Measurements from ENCODE around the gene ZNF878. TPM values are rescaled to one million over a fixed set of nuclear protein-coding genes. Genes with fewer than 3 reads are reported as not detected.

ZNF878 gene
- total RNA-seq, 1 donor from 2014 or later, result not detected

- Mint-ChIP-seq H3K27ac (ENCODE audit: unreplicated experiment) (no peak overlapping the region), H3K27me3 (ENCODE audit: unreplicated experiment) (peaks cover 2% of the 10 kb centered on the region), H3K36me3 (ENCODE audit: low read depth, unreplicated experiment) (peaks cover 5% of the 10 kb centered on the region), H3K9me3 (ENCODE audit: unreplicated experiment) (peaks cover 45% of the 10 kb centered on the region), H3K4me1 (ENCODE audit: unreplicated experiment) (no peaks in the 10 kb centered on the region), H3K4me3 (ENCODE audit: unreplicated experiment) (no peak overlapping the region)
- TF ChIP-seq CTCF (IDR thresholded peaks at IDR 0.05; ENCODE audit: unreplicated experiment), result no peak
- no peak for DNase-seq (ENCODE audit: low spot score)
Observed at GRCh38 chr19:12047868-12048267, 4.9 kb downstream of the ZNF878 start.

GRCh38 chr19:12043752-12044422 is 8.9 kb downstream of the ZNF878 start:
- no peaks in the 10 kb centered on the region for H3K4me1 Mint-ChIP-seq (ENCODE audit: unreplicated experiment)
- no peak for DNase-seq (ENCODE audit: low spot score)
- no peak for TF ChIP-seq CTCF (IDR thresholded peaks at IDR 0.05; ENCODE audit: unreplicated experiment)
- no peak overlapping the region for H3K4me3 Mint-ChIP-seq (ENCODE audit: unreplicated experiment)
- H3K27ac Mint-ChIP-seq (ENCODE audit: unreplicated experiment), result no peak overlapping the region
- H3K9me3 Mint-ChIP-seq (ENCODE audit: unreplicated experiment), result peaks cover 38% of the 10 kb centered on the region
- H3K36me3 Mint-ChIP-seq (ENCODE audit: low read depth, unreplicated experiment), result no peaks in the 10 kb centered on the region
- peaks cover 2% of the 10 kb centered on the region for H3K27me3 Mint-ChIP-seq (ENCODE audit: unreplicated experiment)

GRCh38 chr19:12042893-12043292 is 9.9 kb downstream of the ZNF878 start:
- Mint-ChIP-seq H3K27ac (ENCODE audit: unreplicated experiment) (no peak overlapping the region), H3K4me1 (ENCODE audit: unreplicated experiment) (no peaks in the 10 kb centered on the region), H3K27me3 (ENCODE audit: unreplicated experiment) (peaks cover 2% of the 10 kb centered on the region), H3K9me3 (ENCODE audit: unreplicated experiment) (peaks cover 38% of the 10 kb centered on the region), H3K4me3 (ENCODE audit: unreplicated experiment) (no peak overlapping the region), H3K36me3 (ENCODE audit: low read depth, unreplicated experiment) (peaks cover 1% of the 10 kb centered on the region)
- DNase-seq (ENCODE audit: low spot score), result no peak
- TF ChIP-seq CTCF (IDR thresholded peaks at IDR 0.05; ENCODE audit: unreplicated experiment), result no peak

GRCh38 chr19:12035220-12036172 is 17.3 kb downstream of the ZNF878 start, which contains the start of gene ZNF433:
Gene ZNF433 (minus strand): TSS chr19:12035679. CDS start chr19:12035539, 140 bp downstream.
- Mint-ChIP-seq H3K4me3 (ENCODE audit: unreplicated experiment) (no peak within 1 kb of the TSS), H3K36me3 (ENCODE audit: low read depth, unreplicated experiment) (peaks cover 26% of the 10 kb centered on the region), H3K27me3 (ENCODE audit: unreplicated experiment) (peaks cover 6% of the 10 kb centered on the region), H3K4me1 (ENCODE audit: unreplicated experiment) (no peaks in the 10 kb centered on the region), H3K9me3 (ENCODE audit: unreplicated experiment) (peaks cover 38% of the 10 kb centered on the region), H3K27ac (ENCODE audit: unreplicated experiment) (no peak within 1 kb of the TSS)
- no peak for TF ChIP-seq CTCF (IDR thresholded peaks at IDR 0.05; ENCODE audit: unreplicated experiment)
- DNase-seq (ENCODE audit: low spot score), result peak; percentile 3

Measured in endothelial cell (in vitro differentiated cells).